HFF-Myc (cell line): Measurements from ENCODE around the gene CLEC16A.

Experiments used
- DNase-seq: peaks from one replicate; pipeline ENCODE4 v3.0.0-alpha.2; 2011; ENCODE audit warnings: low read depth; ENCODE audit errors: extremely low read depth
- H3K4me3 ChIP-seq: replicated peaks from 2 replicates; pipeline ENCODE4 v1.5.1; 2011; ENCODE audit warnings: low read depth, mild to moderate bottlenecking, control low read depth, low read length
- CTCF ChIP-seq: IDR thresholded peaks from 2 replicates; pipeline ENCODE4 v1.5.1; 2012; ENCODE audit warnings: mild to moderate bottlenecking, low read depth, low read length, control low read depth; ENCODE audit errors: missing control alignments

The CLEC16A gene

GRCh38 chr16:10983159-10983558, 38.8 kb downstream of the CLEC16A start:
- no peak overlapping the region for H3K4me3 ChIP-seq
- no peak for DNase-seq
- TF ChIP-seq CTCF: no peak

- no peak overlapping the region for H3K4me3 ChIP-seq
- no peak for DNase-seq
- TF ChIP-seq CTCF: no peak
Observed at GRCh38 chr16:10984509-10984908, 40.1 kb downstream of the CLEC16A start.

- no peak for TF ChIP-seq CTCF
- no peak for DNase-seq
- H3K4me3 ChIP-seq: no peak overlapping the region
Observed at GRCh38 chr16:10987361-10988163, 43.2 kb downstream of the CLEC16A start.

- TF ChIP-seq CTCF: peak; percentile 34
- DNase-seq: no peak
- no peak overlapping the region for H3K4me3 ChIP-seq
Observed at GRCh38 chr16:10988164-10988803, 43.9 kb downstream of the CLEC16A start.

- DNase-seq: no peak
- no peak overlapping the region for H3K4me3 ChIP-seq
- no peak for TF ChIP-seq CTCF
Observed at GRCh38 chr16:10988879-10989278, 44.5 kb downstream of the CLEC16A start.

GRCh38 chr16:10989559-10989958, 45.2 kb downstream of the CLEC16A start:
- TF ChIP-seq CTCF: no peak
- H3K4me3 ChIP-seq: no peak overlapping the region
- DNase-seq: no peak
